NCI-H446 (cell line): ENCODE data around the gene R3HDM2.
A peak's percentile ranks its signal among the peaks of the same experiment; 100 is the strongest.

Experiments
- DNase-seq, 2 experiments: peaks; one replicate each; lab custom pipeline; 2025; lab: John Stamatoyannopoulos, UW

The R3HDM2 gene

GRCh38 chr12:57240926-57241401 lies 189.9 kb downstream of the R3HDM2 start:
- peak in 1 of 2 experiments; percentile 38 for DNase-seq

- peak; percentile 27 to 61 for DNase-seq
Measured at GRCh38 chr12:57240066-57240921, 190.5 kb downstream of the R3HDM2 start.

- peak in 1 of 2 experiments; percentile 44 for DNase-seq
Measured at GRCh38 chr12:57239587-57240065, 191.2 kb downstream of the R3HDM2 start.

GRCh38 chr12:57238854-57239554 lies 191.8 kb downstream of the R3HDM2 start:
- peak; percentile 80 to 90 for DNase-seq

GRCh38 chr12:57237932-57238853 lies 192.7 kb downstream of the R3HDM2 start:
- no peak for DNase-seq

GRCh38 chr12:57237596-57237931 lies 193.3 kb downstream of the R3HDM2 start:
- DNase-seq: no peak

GRCh38 chr12:57236925-57237595 lies 193.8 kb downstream of the R3HDM2 start:
- no peak for DNase-seq

GRCh38 chr12:57236201-57236924 lies 194.5 kb downstream of the R3HDM2 start:
- no peak for DNase-seq

DNA sequence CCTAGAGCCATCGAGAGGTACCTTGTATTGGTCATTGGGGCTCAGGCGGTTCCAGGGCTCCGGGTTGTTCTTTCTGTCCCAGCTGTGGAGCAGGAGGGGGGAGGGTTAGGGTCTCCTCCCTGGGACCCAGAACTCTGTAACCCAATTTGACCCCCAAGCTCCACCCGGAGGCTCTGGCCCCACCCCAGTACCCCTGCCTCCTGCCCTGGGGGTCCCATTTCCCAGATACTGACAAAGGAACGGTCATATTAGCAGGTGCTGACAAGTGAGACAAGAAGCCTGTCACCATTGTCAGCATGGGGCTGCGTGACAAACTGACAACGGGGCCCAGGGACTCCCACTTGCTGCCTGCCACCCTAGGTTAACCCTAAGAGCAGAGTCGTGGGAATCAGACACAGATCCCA lies 195.1 kb downstream of the R3HDM2 start:
- DNase-seq: no peak

DNA sequence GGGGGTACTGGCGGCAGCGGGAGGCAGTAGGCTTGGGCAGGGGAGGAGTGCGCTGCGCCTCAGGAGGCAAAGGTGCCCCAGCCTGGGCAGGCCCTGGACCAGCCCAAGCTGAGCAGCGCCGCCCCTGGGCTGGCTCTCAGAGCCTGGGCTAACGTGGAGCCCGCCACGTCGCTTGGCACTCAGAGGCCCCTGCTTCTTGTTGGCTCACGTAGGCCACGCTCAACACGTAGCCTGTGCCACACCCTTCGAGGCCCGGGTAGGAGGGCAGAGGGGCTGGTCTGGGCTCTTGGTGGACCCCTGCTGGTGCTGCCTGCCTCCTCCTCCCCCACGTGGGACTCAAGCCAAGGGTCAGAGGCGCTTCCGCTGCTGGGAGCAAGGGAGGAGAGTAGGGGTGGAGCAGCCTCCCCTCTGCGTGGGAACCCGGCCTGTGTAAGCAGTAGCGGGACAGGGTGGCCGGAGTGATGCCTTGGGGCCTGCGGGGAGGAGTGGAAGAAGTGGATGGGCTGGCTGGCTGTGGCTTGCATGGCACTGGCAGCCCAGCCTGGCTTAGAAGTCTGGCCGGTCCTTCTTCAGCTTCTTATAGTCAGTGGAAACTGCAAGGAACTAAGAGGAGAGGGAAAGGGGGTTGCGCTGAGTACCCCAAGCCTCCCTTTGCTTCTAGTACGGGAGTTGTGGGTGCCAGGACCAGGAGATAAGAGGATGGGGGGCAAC lies 195.7 kb downstream of the R3HDM2 start:
- no peak for DNase-seq

- no peak for DNase-seq
Measured at GRCh38 chr12:57234571-57235016, 196.2 kb downstream of the R3HDM2 start.

GRCh38 chr12:57234233-57234570 lies 196.6 kb downstream of the R3HDM2 start:
- DNase-seq: no peak

GRCh38 chr12:57233357-57234232 lies 197.2 kb downstream of the R3HDM2 start:
- DNase-seq: no peak

GRCh38 chr12:57232156-57232756 lies 198.6 kb downstream of the R3HDM2 start:
- DNase-seq: no peak

- DNase-seq: no peak
Measured at GRCh38 chr12:57231276-57232021, 199.4 kb downstream of the R3HDM2 start.

- no peak for DNase-seq
Measured at GRCh38 chr12:57230381-57231155, 200.3 kb downstream of the R3HDM2 start.
